Mesendoderm (in vitro differentiated cells): Measurements from ENCODE around the gene THSD4.

Source experiments
- DNase-seq: peaks from one replicate; pipeline ENCODE4 v3.0.0; 2013
- H2AK5ac ChIP-seq: 2 replicates; pipeline ENCODE4 v1.6.1; 2013; ENCODE audit warnings: low read length, inconsistent platforms
- H2BK120ac ChIP-seq: 2 replicates; pipeline ENCODE4 v1.6.1; 2013; ENCODE audit warnings: low read depth, mild to moderate bottlenecking, low read length, moderate library complexity, mixed read lengths
- H2BK15ac ChIP-seq: replicated peaks from 2 replicates; pipeline ENCODE4 v1.6.1; 2013; ENCODE audit warnings: low read depth, mild to moderate bottlenecking, moderate library complexity
- H2BK5ac ChIP-seq: 2 replicates; pipeline ENCODE4 v1.6.1; 2013; ENCODE audit warnings: low read length, inconsistent platforms
- H3K18ac ChIP-seq: 2 replicates; pipeline ENCODE4 v1.6.1; 2013; ENCODE audit warnings: mild to moderate bottlenecking, low read length, mixed read lengths
- H3K23ac ChIP-seq: one replicate; pipeline ENCODE4 v1.6.1; 2013; ENCODE audit warnings: low read length
- H3K27ac ChIP-seq: 2 replicates; pipeline ENCODE4 v1.5.1; 2013; ENCODE audit warnings: low read depth, mild to moderate bottlenecking, inconsistent platforms, low read length, moderate library complexity
- H3K27me3 ChIP-seq: 2 replicates; pipeline ENCODE4 v1.6.1; 2013; ENCODE audit warnings: low read length, control low read depth, mild to moderate bottlenecking, inconsistent platforms; ENCODE audit not compliant: insufficient read depth, poor library complexity
- H3K36me3 ChIP-seq: 2 replicates; pipeline ENCODE4 v1.6.1; 2013; ENCODE audit warnings: low read length, inconsistent platforms; ENCODE audit not compliant: control insufficient read depth, insufficient read depth
- H3K4ac ChIP-seq: one replicate; pipeline ENCODE4 v1.6.1; 2013; ENCODE audit warnings: low read depth, mild to moderate bottlenecking, low read length, moderate library complexity
- H3K4me1 ChIP-seq: 2 replicates; pipeline ENCODE4 v1.6.1; 2013; ENCODE audit warnings: low read depth, low read length, inconsistent platforms; ENCODE audit not compliant: control insufficient read depth
- H3K4me2 ChIP-seq: 2 replicates; pipeline ENCODE4 v1.6.1; 2013; ENCODE audit warnings: low read length
- H3K4me3 ChIP-seq: 2 replicates; pipeline ENCODE4 v1.5.1; 2013; ENCODE audit warnings: mild to moderate bottlenecking, low read length
- H3K56ac ChIP-seq: one replicate; pipeline ENCODE4 v1.6.1; 2013; ENCODE audit warnings: low read length
- H3K79me1 ChIP-seq: 2 replicates; pipeline ENCODE4 v1.6.1; 2013; ENCODE audit warnings: low read length, inconsistent platforms
- H3K79me2 ChIP-seq: 2 replicates; pipeline ENCODE4 v1.6.1; 2013; ENCODE audit warnings: mild to moderate bottlenecking, low read length; ENCODE audit not compliant: control insufficient read depth, insufficient read depth
- H3K9ac ChIP-seq: 2 replicates; pipeline ENCODE4 v1.6.1; 2013; ENCODE audit warnings: low read length, inconsistent platforms
- H4K5ac ChIP-seq: one replicate; pipeline ENCODE4 v1.6.1; 2013; ENCODE audit warnings: low read length
- H4K8ac ChIP-seq: one replicate; pipeline ENCODE4 v1.6.1; 2013; ENCODE audit warnings: low read depth, mild to moderate bottlenecking, control low read depth, low read length, moderate library complexity
- WGBS: extraction: QIAGEN DNeasy Blood & Tissue Kit; methylation state at CpG from one replicate; pipeline ENCODE4 v1.1.7; 2013; ENCODE audit warnings: low lambda C conversion rate, missing lambda C conversion rate; ENCODE audit not compliant: insufficient coverage; ENCODE audit errors: extremely low coverage; 5-methylcytosine and 5-hydroxymethylcytosine counted together

THSD4 gene

GRCh38 chr15:71384501-71384900 is 269.2 kb downstream of the THSD4 start:
- H3K36me3 ChIP-seq: no peaks in the 10 kb centered on the region
- H3K79me1 ChIP-seq: no peaks in the 10 kb centered on the region
- H2BK15ac ChIP-seq: no peak overlapping the region
- no peak overlapping the region for H4K5ac ChIP-seq
- H3K18ac ChIP-seq: no peak overlapping the region
- H3K23ac ChIP-seq: no peak overlapping the region
- H2BK5ac ChIP-seq: no peak overlapping the region
- H3K4me2 ChIP-seq: no peak overlapping the region
- no peak overlapping the region for H3K9ac ChIP-seq
- H3K4me1 ChIP-seq: no peaks in the 10 kb centered on the region
- no peak overlapping the region for H3K56ac ChIP-seq
- WGBS: no CpG with 5 or more reads among the region's 3 CpGs
- H3K79me2 ChIP-seq: no peaks in the 10 kb centered on the region
- no peak overlapping the region for H2BK120ac ChIP-seq
- H3K4ac ChIP-seq: no peak overlapping the region
- H4K8ac ChIP-seq: no peak overlapping the region
- no peak overlapping the region for H3K4me3 ChIP-seq
- H3K27ac ChIP-seq: no peak overlapping the region
- DNase-seq: no peak
- H3K27me3 ChIP-seq: no peaks in the 10 kb centered on the region
- no peak overlapping the region for H2AK5ac ChIP-seq

GRCh38 chr15:71385026-71385425 is 269.8 kb downstream of the THSD4 start:
- DNase-seq: no peak
- Histone ChIP-seq H4K8ac (no peak overlapping the region), H3K79me1 (no peaks in the 10 kb centered on the region), H3K23ac (no peak overlapping the region), H3K4me3 (no peak overlapping the region), H4K5ac (no peak overlapping the region), H2BK120ac (no peak overlapping the region), H2AK5ac (no peak overlapping the region), H3K4me1 (no peaks in the 10 kb centered on the region), H3K36me3 (no peaks in the 10 kb centered on the region), H3K4me2 (no peak overlapping the region), H3K4ac (no peak overlapping the region), H3K79me2 (no peaks in the 10 kb centered on the region), H3K9ac (no peak overlapping the region), H3K27ac (no peak overlapping the region), H2BK5ac (no peak overlapping the region), H3K27me3 (no peaks in the 10 kb centered on the region), H3K56ac (no peak overlapping the region), H2BK15ac (no peak overlapping the region), H3K18ac (no peak overlapping the region)
- WGBS: no CpG with 5 or more reads among the region's 4 CpGs

GRCh38 chr15:71385457-71385856 is 270.2 kb downstream of the THSD4 start:
- H3K4ac ChIP-seq: no peak overlapping the region
- H2BK15ac ChIP-seq: no peak overlapping the region
- DNase-seq: no peak
- no peaks in the 10 kb centered on the region for H3K79me2 ChIP-seq
- WGBS: no CpG with 5 or more reads among the region's 5 CpGs
- H4K8ac ChIP-seq: no peak overlapping the region
- H3K23ac ChIP-seq: no peak overlapping the region
- no peaks in the 10 kb centered on the region for H3K4me1 ChIP-seq
- no peak overlapping the region for H2AK5ac ChIP-seq
- H4K5ac ChIP-seq: no peak overlapping the region
- no peak overlapping the region for H3K4me3 ChIP-seq
- no peaks in the 10 kb centered on the region for H3K36me3 ChIP-seq
- no peak overlapping the region for H3K56ac ChIP-seq
- H2BK5ac ChIP-seq: no peak overlapping the region
- no peak overlapping the region for H2BK120ac ChIP-seq
- H3K9ac ChIP-seq: no peak overlapping the region
- H3K4me2 ChIP-seq: no peak overlapping the region
- H3K18ac ChIP-seq: no peak overlapping the region
- H3K79me1 ChIP-seq: no peaks in the 10 kb centered on the region
- H3K27me3 ChIP-seq: no peaks in the 10 kb centered on the region
- no peak overlapping the region for H3K27ac ChIP-seq

- Histone ChIP-seq H2AK5ac (no peak overlapping the region), H3K27me3 (no peaks in the 10 kb centered on the region), H2BK120ac (no peak overlapping the region), H3K18ac (no peak overlapping the region), H4K8ac (no peak overlapping the region), H2BK15ac (no peak overlapping the region), H3K4me2 (no peak overlapping the region), H3K79me2 (no peaks in the 10 kb centered on the region), H3K79me1 (no peaks in the 10 kb centered on the region), H3K4me3 (no peak overlapping the region), H4K5ac (no peak overlapping the region), H3K27ac (no peak overlapping the region), H3K36me3 (no peaks in the 10 kb centered on the region), H3K23ac (no peak overlapping the region), H3K4ac (no peak overlapping the region), H3K56ac (no peak overlapping the region), H3K4me1 (no peaks in the 10 kb centered on the region), H3K9ac (no peak overlapping the region), H2BK5ac (no peak overlapping the region)
- WGBS: no CpG with 5 or more reads among the region's 2 CpGs
- no peak for DNase-seq
Measured at GRCh38 chr15:71386005-71386404, 270.7 kb downstream of the THSD4 start.

GRCh38 chr15:71386448-71387236 is 271.4 kb downstream of the THSD4 start:
- H3K23ac ChIP-seq: no peak overlapping the region
- no peak overlapping the region for H3K4me2 ChIP-seq
- H3K79me1 ChIP-seq: no peaks in the 10 kb centered on the region
- no peak overlapping the region for H3K4me3 ChIP-seq
- H3K4me1 ChIP-seq: no peaks in the 10 kb centered on the region
- WGBS: no CpG with 5 or more reads among the region's 10 CpGs
- no peak overlapping the region for H4K8ac ChIP-seq
- no peaks in the 10 kb centered on the region for H3K36me3 ChIP-seq
- H3K79me2 ChIP-seq: no peaks in the 10 kb centered on the region
- no peak overlapping the region for H3K27ac ChIP-seq
- no peaks in the 10 kb centered on the region for H3K27me3 ChIP-seq
- H3K56ac ChIP-seq: no peak overlapping the region
- no peak overlapping the region for H3K18ac ChIP-seq
- no peak overlapping the region for H2BK5ac ChIP-seq
- no peak overlapping the region for H3K4ac ChIP-seq
- no peak overlapping the region for H4K5ac ChIP-seq
- H2AK5ac ChIP-seq: no peak overlapping the region
- peak; percentile 29 for DNase-seq
- H2BK15ac ChIP-seq: no peak overlapping the region
- H2BK120ac ChIP-seq: no peak overlapping the region
- H3K9ac ChIP-seq: no peak overlapping the region

- no peak overlapping the region for H2AK5ac ChIP-seq
- H3K27ac ChIP-seq: no peak overlapping the region
- no peak overlapping the region for H2BK15ac ChIP-seq
- DNase-seq: no peak
- no peak overlapping the region for H4K5ac ChIP-seq
- H3K23ac ChIP-seq: no peak overlapping the region
- H2BK120ac ChIP-seq: no peak overlapping the region
- no peaks in the 10 kb centered on the region for H3K4me1 ChIP-seq
- no peak overlapping the region for H3K4ac ChIP-seq
- H3K79me2 ChIP-seq: no peaks in the 10 kb centered on the region
- H3K4me2 ChIP-seq: no peak overlapping the region
- H3K18ac ChIP-seq: no peak overlapping the region
- H3K36me3 ChIP-seq: no peaks in the 10 kb centered on the region
- WGBS: no CpG with 5 or more reads among the region's 1 CpG
- no peak overlapping the region for H3K56ac ChIP-seq
- no peak overlapping the region for H3K4me3 ChIP-seq
- H2BK5ac ChIP-seq: no peak overlapping the region
- no peak overlapping the region for H3K9ac ChIP-seq
- H3K27me3 ChIP-seq: no peaks in the 10 kb centered on the region
- H3K79me1 ChIP-seq: no peaks in the 10 kb centered on the region
- no peak overlapping the region for H4K8ac ChIP-seq
Measured at GRCh38 chr15:71387810-71388209, 272.5 kb downstream of the THSD4 start.
